Neuronal stem cell (in vitro differentiated cells): ENCODE measurements around the gene MPZL1.

Experiments
- DNase-seq: peaks from one replicate; pipeline ENCODE4 v3.0.0-alpha.2; 2013; ENCODE audit warnings: low spot score
- H2AFZ ChIP-seq: one replicate; pipeline ENCODE4 v1.6.1; 2013; ENCODE audit warnings: mild to moderate bottlenecking, low read length, inconsistent platforms
- H2AK5ac ChIP-seq: 2 replicates; pipeline ENCODE4 v1.6.1; 2013; ENCODE audit warnings: low read depth, mild to moderate bottlenecking, inconsistent platforms, low read length, moderate library complexity, mixed read lengths
- H2BK120ac ChIP-seq: 2 replicates; pipeline ENCODE4 v1.6.1; 2013; ENCODE audit warnings: low read depth, mild to moderate bottlenecking, inconsistent platforms, low read length, moderate library complexity, mixed read lengths
- H2BK12ac ChIP-seq: one replicate; pipeline ENCODE4 v1.6.1; 2013; ENCODE audit warnings: low read length, inconsistent platforms
- H2BK15ac ChIP-seq: 2 replicates; pipeline ENCODE4 v1.6.1; 2013; ENCODE audit warnings: mild to moderate bottlenecking, low read length, inconsistent platforms, mixed read lengths
- H2BK5ac ChIP-seq: one replicate; pipeline ENCODE4 v1.6.1; 2013; ENCODE audit warnings: inconsistent platforms, mild to moderate bottlenecking, low read length, moderate library complexity
- H3K14ac ChIP-seq: one replicate; pipeline ENCODE4 v1.6.1; 2013; ENCODE audit warnings: low read length, inconsistent platforms
- H3K18ac ChIP-seq: 2 replicates; pipeline ENCODE4 v1.6.1; 2013; ENCODE audit warnings: low read length, inconsistent platforms
- H3K23ac ChIP-seq: 2 replicates; pipeline ENCODE4 v1.6.1; 2013; ENCODE audit warnings: low read depth, mild to moderate bottlenecking, mixed read lengths, low read length, inconsistent platforms; ENCODE audit not compliant: poor library complexity
- H3K27ac ChIP-seq: replicated peaks from 3 replicates; pipeline ENCODE4 v1.5.1; 2013; ENCODE audit warnings: low read length, inconsistent platforms
- H3K27me3 ChIP-seq, 3 experiments: 2 replicates each; pipeline ENCODE4 v1.6.1; 2013; ENCODE audit warnings: low read length in 3 of 3, mild to moderate bottlenecking in 2 of 3, inconsistent platforms in 1 of 3, low read depth in 1 of 3, mixed read lengths in 1 of 3, moderate library complexity in 1 of 3; ENCODE audit not compliant: control insufficient read depth in 3 of 3, insufficient read depth in 3 of 3
- H3K36me3 ChIP-seq, 2 donors: replicated peaks in 1 of 2; 2 replicates each; pipeline ENCODE4 v1.6.1; 2013; ENCODE audit warnings: low read length in 2 of 2; ENCODE audit not compliant: control insufficient read depth in 2 of 2, insufficient read depth in 2 of 2
- H3K4ac ChIP-seq: 2 replicates; pipeline ENCODE4 v1.6.1; 2013; ENCODE audit warnings: inconsistent platforms, mild to moderate bottlenecking, low read length, moderate library complexity
- H3K4me1 ChIP-seq, 2 donors: 1 replicate in 1 of 2; 2 replicates in 1 of 2; pipeline ENCODE4 v1.6.1; 2013; ENCODE audit warnings: low read length in 2 of 2, low read depth in 1 of 2; ENCODE audit not compliant: control insufficient read depth in 2 of 2, insufficient read depth in 1 of 2
- H3K4me2 ChIP-seq: one replicate; pipeline ENCODE4 v1.6.1; 2013; ENCODE audit warnings: mild to moderate bottlenecking, low read length, inconsistent platforms; ENCODE audit not compliant: insufficient read depth, poor library complexity, severe bottlenecking
- H3K4me3 ChIP-seq, 2 donors: 2 replicates each; pipeline ENCODE4 v1.5.1; 2013; ENCODE audit warnings: low read length in 2 of 2, mild to moderate bottlenecking in 2 of 2, inconsistent platforms in 1 of 2, moderate library complexity in 1 of 2
- H3K79me1 ChIP-seq: one replicate; pipeline ENCODE4 v1.6.1; 2013; ENCODE audit warnings: low read depth, mild to moderate bottlenecking, inconsistent platforms, low read length, moderate library complexity
- H3K9ac ChIP-seq: one replicate; pipeline ENCODE4 v1.6.1; 2013; ENCODE audit warnings: mild to moderate bottlenecking, low read depth, low read length, inconsistent platforms; ENCODE audit not compliant: poor library complexity
- H3K9me3 ChIP-seq, 2 donors: replicated peaks in 1 of 2; 2 replicates each; pipeline versions ENCODE3 to v1.6.1; 2013; ENCODE audit warnings: low read length in 2 of 2, mild to moderate bottlenecking in 2 of 2, inconsistent platforms in 1 of 2, low read depth in 1 of 2, mixed read lengths in 1 of 2, moderate library complexity in 1 of 2; ENCODE audit not compliant: control insufficient read depth in 2 of 2, insufficient read depth in 1 of 2
- H4K8ac ChIP-seq: one replicate; pipeline ENCODE4 v1.6.1; 2013; ENCODE audit warnings: low read depth, mild to moderate bottlenecking, inconsistent platforms, low read length, moderate library complexity
- H4K91ac ChIP-seq: one replicate; pipeline ENCODE4 v1.6.1; 2013; ENCODE audit warnings: low read length, low read depth, mild to moderate bottlenecking, inconsistent platforms; ENCODE audit not compliant: poor library complexity
- WGBS, 2 donors: extraction: QIAGEN DNeasy Blood & Tissue Kit; methylation state at CpG; one replicate each; pipeline ENCODE4 v1.1.7; 2013; ENCODE audit warnings: missing lambda C conversion rate in 2 of 2, mixed read lengths in 1 of 2; ENCODE audit not compliant: insufficient read length in 2 of 2, insufficient replicate concordance in 1 of 2; ENCODE audit errors: extremely low coverage in 2 of 2; 5-methylcytosine and 5-hydroxymethylcytosine counted together

The MPZL1 gene

GRCh38 chr1:167765496-167765895 is 43.7 kb downstream of the MPZL1 start:
- no peak overlapping the region for H3K27ac ChIP-seq
- no CpG with 5 or more reads among the region's 6 CpGs for WGBS, 2 donors

GRCh38 chr1:167766538-167766937 is 44.8 kb downstream of the MPZL1 start:
- Histone ChIP-seq H2BK120ac (no peak overlapping the region), H4K91ac (no peak overlapping the region), H3K14ac (no peak overlapping the region), H2AFZ (no peak overlapping the region), H3K4me3 (no peak overlapping the region), H2BK15ac (no peak overlapping the region), H2BK5ac (no peak overlapping the region), H3K4me2 (no peak overlapping the region), H3K79me1 (no peaks in the 10 kb centered on the region), H3K4ac (no peak overlapping the region), H3K18ac (no peak overlapping the region), H3K27ac (no peak overlapping the region), H4K8ac (no peak overlapping the region), H3K4me1 (peaks cover 0 to 2% of the 10 kb centered on the region in 2 donors), H3K9me3 (peaks cover 0 to 6% of the 10 kb centered on the region in 2 donors), H3K9ac (no peak overlapping the region), H2BK12ac (no peak overlapping the region), H2AK5ac (no peak overlapping the region), H3K27me3 (no peaks in the 10 kb centered on the region), H3K23ac (no peak overlapping the region), H3K36me3 (peaks cover 14 to 53% of the 10 kb centered on the region in 2 donors)
- no peak for DNase-seq
- WGBS, 2 donors = no CpG with 5 or more reads among the region's 2 CpGs

More at GRCh38 chr1:167765496-167765895, 43.7 kb downstream of the MPZL1 start:
- Histone ChIP-seq H2BK120ac (no peak overlapping the region), H2AFZ (no peak overlapping the region), H4K8ac (no peak overlapping the region), H3K4me1 (peaks cover 0 to 2% of the 10 kb centered on the region in 2 donors), H4K91ac (no peak overlapping the region), H3K36me3 (peaks cover 14 to 49% of the 10 kb centered on the region in 2 donors), H3K27me3 (no peaks in the 10 kb centered on the region), H2AK5ac (no peak overlapping the region), H3K4me3 (no peak overlapping the region), H3K4ac (no peak overlapping the region), H3K4me2 (no peak overlapping the region), H2BK5ac (no peak overlapping the region), H3K79me1 (no peaks in the 10 kb centered on the region), H3K14ac (no peak overlapping the region), H3K23ac (no peak overlapping the region), H2BK12ac (no peak overlapping the region), H2BK15ac (no peak overlapping the region), H3K18ac (no peak overlapping the region), H3K9ac (no peak overlapping the region), H3K9me3 (peaks cover 0 to 4% of the 10 kb centered on the region in 2 donors)
- DNase-seq = no peak

- H3K27ac ChIP-seq = no peak overlapping the region
- H4K91ac ChIP-seq = no peak overlapping the region
- no peak overlapping the region for H2BK5ac ChIP-seq
- no peak overlapping the region for H2AK5ac ChIP-seq
- no peaks in the 10 kb centered on the region for H3K79me1 ChIP-seq
- no peak overlapping the region for H3K4me3 ChIP-seq
- H3K14ac ChIP-seq = no peak overlapping the region
- no peaks in the 10 kb centered on the region for H3K27me3 ChIP-seq
- no peak overlapping the region for H3K4ac ChIP-seq
- H2BK15ac ChIP-seq = no peak overlapping the region
- H2AFZ ChIP-seq = no peak overlapping the region
- H3K18ac ChIP-seq = no peak overlapping the region
- H3K9me3 ChIP-seq = peaks cover 0 to 6% of the 10 kb centered on the region in 2 donors
- no peak overlapping the region for H4K8ac ChIP-seq
- no peak overlapping the region for H3K9ac ChIP-seq
- no peak overlapping the region for H2BK120ac ChIP-seq
- no peak overlapping the region for H2BK12ac ChIP-seq
- H3K23ac ChIP-seq = no peak overlapping the region
- no peak for DNase-seq
- peaks cover 23 to 65% of the 10 kb centered on the region in 2 donors for H3K36me3 ChIP-seq
- peaks cover 0 to 2% of the 10 kb centered on the region in 2 donors for H3K4me1 ChIP-seq
- H3K4me2 ChIP-seq = no peak overlapping the region
Measured at GRCh38 chr1:167767761-167768160, 46.0 kb downstream of the MPZL1 start.

- H3K4me1 ChIP-seq = no peaks in the 10 kb centered on the region
- no peak overlapping the region for H2AK5ac ChIP-seq
- WGBS, 2 donors = no CpG with 5 or more reads among the region's 3 CpGs
- no peak overlapping the region for H3K9ac ChIP-seq
- no peak overlapping the region for H2AFZ ChIP-seq
- no peak overlapping the region for H4K8ac ChIP-seq
- H2BK12ac ChIP-seq = no peak overlapping the region
- no peak overlapping the region for H2BK120ac ChIP-seq
- no peak overlapping the region for H3K4ac ChIP-seq
- no peak for DNase-seq
- peaks cover 0 to 6% of the 10 kb centered on the region in 2 donors for H3K9me3 ChIP-seq
- no peak overlapping the region for H3K4me3 ChIP-seq
- H4K91ac ChIP-seq = no peak overlapping the region
- H3K36me3 ChIP-seq = peaks cover 27 to 88% of the 10 kb centered on the region in 2 donors
- H2BK15ac ChIP-seq = no peak overlapping the region
- H3K23ac ChIP-seq = no peak overlapping the region
- no peak overlapping the region for H3K4me2 ChIP-seq
- no peak overlapping the region for H3K18ac ChIP-seq
- H3K14ac ChIP-seq = no peak overlapping the region
- H3K79me1 ChIP-seq = no peaks in the 10 kb centered on the region
- H3K27ac ChIP-seq = no peak overlapping the region
- no peaks in the 10 kb centered on the region for H3K27me3 ChIP-seq
- no peak overlapping the region for H2BK5ac ChIP-seq
Measured at GRCh38 chr1:167770127-167770526, 48.3 kb downstream of the MPZL1 start.
